H9 (cell line): ENCODE measurements around the gene WDR27. TPM values are rescaled to one million over a fixed set of nuclear protein-coding genes. Genes with fewer than 3 reads are reported as not detected.

ENCODE experiments used
- DNase-seq: peaks from one replicate; pipeline ENCODE4 v3.0.0-alpha.2; 2017
- H2AFZ ChIP-seq: one replicate; pipeline ENCODE4 v1.6.1; 2013; ENCODE audit warnings: mild to moderate bottlenecking, low read length, control low read depth, moderate library complexity
- H2AK5ac ChIP-seq: 2 replicates; pipeline ENCODE4 v1.6.1; 2013; ENCODE audit warnings: low read length, control low read depth, mixed read lengths; ENCODE audit not compliant: insufficient read length
- H2BK120ac ChIP-seq: one replicate; pipeline ENCODE4 v1.6.1; 2013; ENCODE audit warnings: low read depth, mild to moderate bottlenecking, low read length, control low read depth, inconsistent platforms; ENCODE audit not compliant: poor library complexity, severe bottlenecking
- H2BK12ac ChIP-seq: 2 replicates; pipeline ENCODE4 v1.6.1; 2013; ENCODE audit warnings: low read length, control low read depth, mixed read lengths, low read depth; ENCODE audit not compliant: insufficient read length
- H2BK15ac ChIP-seq: 2 replicates; pipeline ENCODE4 v1.6.1; 2013; ENCODE audit warnings: low read depth, low read length, control low read depth
- H2BK20ac ChIP-seq: one replicate; pipeline ENCODE4 v1.6.1; 2013; ENCODE audit warnings: low read depth, mild to moderate bottlenecking, low read length, control low read depth, inconsistent platforms; ENCODE audit not compliant: poor library complexity, severe bottlenecking
- H2BK5ac ChIP-seq: 2 replicates; pipeline ENCODE4 v1.6.1; 2013; ENCODE audit warnings: low read length, control low read depth, mixed read lengths; ENCODE audit not compliant: insufficient read length
- H3K14ac ChIP-seq: 2 replicates; pipeline ENCODE4 v1.6.1; 2013; ENCODE audit warnings: low read length, control low read depth; ENCODE audit not compliant: insufficient read depth
- H3K18ac ChIP-seq: 2 replicates; pipeline ENCODE4 v1.6.1; 2013; ENCODE audit warnings: low read depth, mild to moderate bottlenecking, mixed read lengths, low read length, control low read depth; ENCODE audit not compliant: insufficient read length
- H3K23ac ChIP-seq: 2 replicates; pipeline ENCODE4 v1.6.1; 2013; ENCODE audit warnings: low read length, control low read depth, mixed read lengths, low read depth; ENCODE audit not compliant: insufficient read length
- H3K23me2 ChIP-seq: 2 replicates; pipeline ENCODE4 v1.6.1; 2013; ENCODE audit warnings: low read depth, mild to moderate bottlenecking, mixed read lengths, low read length, control low read depth; ENCODE audit not compliant: insufficient read length, poor library complexity, severe bottlenecking
- H3K27ac ChIP-seq: 2 replicates; pipeline ENCODE4 v1.5.1; 2013; ENCODE audit warnings: low read length, control low read depth, mixed read lengths, low read depth; ENCODE audit not compliant: insufficient read length
- H3K27me3 ChIP-seq: 2 replicates; pipeline ENCODE4 v1.6.1; 2013; ENCODE audit warnings: low read length, control low read depth, inconsistent platforms; ENCODE audit not compliant: insufficient read depth
- H3K4ac ChIP-seq: 2 replicates; pipeline ENCODE4 v1.6.1; 2013; ENCODE audit warnings: low read depth, mild to moderate bottlenecking, control low read depth, inconsistent platforms, low read length, moderate library complexity
- H3K4me1 ChIP-seq: 2 replicates; pipeline ENCODE4 v1.6.1; 2013; ENCODE audit warnings: low read length, control low read depth, inconsistent platforms; ENCODE audit not compliant: insufficient read depth
- H3K4me2 ChIP-seq: 2 replicates; pipeline ENCODE4 v1.6.1; 2013; ENCODE audit warnings: low read length, control low read depth, mixed read lengths; ENCODE audit not compliant: insufficient read length, insufficient read depth
- H3K56ac ChIP-seq: 2 replicates; pipeline ENCODE4 v1.6.1; 2013; ENCODE audit warnings: low read depth, mild to moderate bottlenecking, mixed read lengths, low read length, control low read depth; ENCODE audit not compliant: insufficient read length
- H3K79me1 ChIP-seq: 2 replicates; pipeline ENCODE4 v1.6.1; 2013; ENCODE audit warnings: low read depth, mild to moderate bottlenecking, moderate library complexity, low read length, control low read depth, inconsistent platforms; ENCODE audit not compliant: insufficient read depth, poor library complexity, severe bottlenecking
- H3K79me2 ChIP-seq: 2 replicates; pipeline ENCODE4 v1.6.1; 2013; ENCODE audit warnings: low read length, control low read depth, inconsistent platforms; ENCODE audit not compliant: insufficient read depth
- H3K9ac ChIP-seq: 2 replicates; pipeline ENCODE4 v1.6.1; 2013; ENCODE audit warnings: low read length, control low read depth, mixed read lengths; ENCODE audit not compliant: insufficient read length; ENCODE audit errors: extremely low read depth
- H3K9me3 ChIP-seq: one replicate; pipeline ENCODE4 v1.6.1; 2013; ENCODE audit warnings: low read depth, low read length, inconsistent platforms; ENCODE audit not compliant: control insufficient read depth
- H3T11ph ChIP-seq: one replicate; pipeline ENCODE4 v1.6.1; 2013; ENCODE audit warnings: mild to moderate bottlenecking, low read length, control low read depth, inconsistent platforms
- H4K20me1 ChIP-seq: one replicate; pipeline ENCODE4 v1.6.1; 2013; ENCODE audit not compliant: control insufficient read depth, insufficient read length, insufficient read depth
- H4K5ac ChIP-seq: 2 replicates; pipeline ENCODE4 v1.6.1; 2013; ENCODE audit warnings: low read depth, mild to moderate bottlenecking, mixed read lengths, low read length, control low read depth; ENCODE audit not compliant: insufficient read length
- H4K8ac ChIP-seq: replicated peaks from 2 replicates; pipeline ENCODE4 v1.6.1; 2013; ENCODE audit warnings: low read length, control low read depth, mixed read lengths, low read depth; ENCODE audit not compliant: insufficient read length
- H4K91ac ChIP-seq: 2 replicates; pipeline ENCODE4 v1.6.1; 2013; ENCODE audit warnings: low read depth, mild to moderate bottlenecking, moderate library complexity, mixed read lengths, low read length, control low read depth; ENCODE audit not compliant: insufficient read length
- H3K27ac Mint-ChIP-seq, 3 experiments: 2 replicates in 2 of 3; 3 replicates in 1 of 3; pipeline ENCODE4 v1.8.0; 2020 to 2021; ENCODE audit warnings: mixed read lengths in 3 of 3, mild to moderate bottlenecking in 1 of 3, moderate library complexity in 1 of 3
- H3K27me3 Mint-ChIP-seq: 2 replicates; pipeline ENCODE4 v1.8.0; 2021; ENCODE audit warnings: low read depth, mild to moderate bottlenecking, moderate library complexity, mixed read lengths
- H3K36me3 Mint-ChIP-seq, 3 experiments: 2 replicates in 2 of 3; 3 replicates in 1 of 3; pipeline ENCODE4 v1.8.0; 2020 to 2021; ENCODE audit warnings: low read depth in 3 of 3, mixed read lengths in 3 of 3; ENCODE audit not compliant: insufficient read depth in 1 of 3
- H3K4me1 Mint-ChIP-seq, 2 experiments: 2 replicates each; pipeline ENCODE4 v1.8.0; 2020; ENCODE audit warnings: mixed read lengths in 2 of 2
- H3K4me3 Mint-ChIP-seq, 2 experiments: 2 replicates in 1 of 2; 3 replicates in 1 of 2; pipeline ENCODE4 v1.8.0; 2020 to 2021; ENCODE audit warnings: mild to moderate bottlenecking in 2 of 2, mixed read lengths in 2 of 2, moderate library complexity in 1 of 2
- H3K9me3 Mint-ChIP-seq, 2 experiments: 2 replicates in 1 of 2; 3 replicates in 1 of 2; pipeline ENCODE4 v1.8.0; 2020; ENCODE audit warnings: mild to moderate bottlenecking in 2 of 2, mixed read lengths in 2 of 2, moderate library complexity in 1 of 2
- CTCF ChIP-seq: fragments of 200-600 bp; sonication (generic); conservative IDR thresholded peaks from 3 replicates; pipeline ENCODE4 v1.8.0; 2021; ENCODE audit warnings: antibody characterized with exemption, mild to moderate bottlenecking
- WGBS: extraction: QIAGEN DNeasy Blood & Tissue Kit; methylation state at CpG from one replicate; pipeline ENCODE4 v1.1.7; 2013; ENCODE audit warnings: missing lambda C conversion rate, low lambda C conversion rate, mixed read lengths; ENCODE audit not compliant: insufficient read length; ENCODE audit errors: extremely low coverage; 5-methylcytosine and 5-hydroxymethylcytosine counted together
- total RNA-seq: library from RNA; stranded (reverse); gene quantifications from 2 replicates; pipeline ENCODE4 v1.2.1, GENCODE V29; 2021

The WDR27 gene
- total RNA-seq, 1 experiment from 2014 or later, result 48.7 TPM

GRCh38 chr6:169503422-169504152, 198.2 kb downstream of the WDR27 start:
- Mint-ChIP-seq H3K4me3 (no peak overlapping the region), H3K4me1 (0 out of 4 replicates have a peak, but pooled peaks cover 0 to 5% of the 10 kb centered on the region in 2 experiments), H3K9me3 (peaks cover 8 to 10% of the 10 kb centered on the region in 2 experiments), H3K36me3 (peaks cover 10 to 15% (median 13%) of the 10 kb centered on the region in 3 experiments), H3K27me3 (no peaks in the 10 kb centered on the region), H3K27ac (no peak overlapping the region)
- no peaks in the 10 kb centered on the region for H3K79me2 ChIP-seq
- no peak overlapping the region for H3K4ac ChIP-seq
- H3K4me1 ChIP-seq, result no peaks in the 10 kb centered on the region
- WGBS, result no CpG with 5 or more reads among the region's 4 CpGs
- no peak overlapping the region for H2AK5ac ChIP-seq
- H3K23ac ChIP-seq, result no peak overlapping the region
- no peak overlapping the region for H3K18ac ChIP-seq
- H3K27ac ChIP-seq, result no peak overlapping the region
- H2BK120ac ChIP-seq, result no peak overlapping the region
- H3K14ac ChIP-seq, result no peak overlapping the region
- no peak overlapping the region for H2BK20ac ChIP-seq
- H3K9me3 ChIP-seq, result no peaks in the 10 kb centered on the region
- H4K8ac ChIP-seq, result no peak overlapping the region
- no peaks in the 10 kb centered on the region for H3K27me3 ChIP-seq
- H3K79me1 ChIP-seq, result no peaks in the 10 kb centered on the region
- H2BK5ac ChIP-seq, result no peak overlapping the region
- no peak overlapping the region for H3K9ac ChIP-seq
- H3K56ac ChIP-seq, result no peak overlapping the region
- H4K5ac ChIP-seq, result no peak overlapping the region
- DNase-seq, result no peak
- no peak overlapping the region for H2AFZ ChIP-seq
- H2BK12ac ChIP-seq, result no peak overlapping the region
- H4K20me1 ChIP-seq, result no peaks in the 10 kb centered on the region
- TF ChIP-seq CTCF, result no peak
- no peak overlapping the region for H3T11ph ChIP-seq
- H3K23me2 ChIP-seq, result no peaks in the 10 kb centered on the region
- no peak overlapping the region for H2BK15ac ChIP-seq
- H3K4me2 ChIP-seq, result no peak overlapping the region
- H4K91ac ChIP-seq, result no peak overlapping the region
